GM10248 (cell line): ENCODE data around the gene PRC1.

Experiments used
- CTCF ChIA-PET: fragments of 300-600 bp; sonication (Branson Sonifier 250); formaldehyde crosslinking; extraction: SDS; loops from one replicate; lab custom pipeline; 2021; ENCODE audit warnings: antibody characterized with exemption; lab: Yijun Ruan, JAX
- POLR2A ChIA-PET: fragments of 350-650 bp; sonication (Branson Sonifier 250); formaldehyde crosslinking; extraction: SDS; loops from one replicate; lab custom pipeline; 2020; ENCODE audit warnings: antibody characterized with exemption; lab: Yijun Ruan, JAX
- DNase-seq: peaks from one replicate; pipeline ENCODE4 v3.0.0; 2012; ENCODE audit errors: extremely low spot score
- TF ChIP-seq, protein P1 (sequence below): IDR thresholded peaks from 2 replicates; pipeline ENCODE4 v1.5.1; 2012; ENCODE audit warnings: mild to moderate bottlenecking, low read depth; ENCODE audit errors: extremely low read depth, missing control alignments, control extremely low read depth

Gene PRC1

DNA sequence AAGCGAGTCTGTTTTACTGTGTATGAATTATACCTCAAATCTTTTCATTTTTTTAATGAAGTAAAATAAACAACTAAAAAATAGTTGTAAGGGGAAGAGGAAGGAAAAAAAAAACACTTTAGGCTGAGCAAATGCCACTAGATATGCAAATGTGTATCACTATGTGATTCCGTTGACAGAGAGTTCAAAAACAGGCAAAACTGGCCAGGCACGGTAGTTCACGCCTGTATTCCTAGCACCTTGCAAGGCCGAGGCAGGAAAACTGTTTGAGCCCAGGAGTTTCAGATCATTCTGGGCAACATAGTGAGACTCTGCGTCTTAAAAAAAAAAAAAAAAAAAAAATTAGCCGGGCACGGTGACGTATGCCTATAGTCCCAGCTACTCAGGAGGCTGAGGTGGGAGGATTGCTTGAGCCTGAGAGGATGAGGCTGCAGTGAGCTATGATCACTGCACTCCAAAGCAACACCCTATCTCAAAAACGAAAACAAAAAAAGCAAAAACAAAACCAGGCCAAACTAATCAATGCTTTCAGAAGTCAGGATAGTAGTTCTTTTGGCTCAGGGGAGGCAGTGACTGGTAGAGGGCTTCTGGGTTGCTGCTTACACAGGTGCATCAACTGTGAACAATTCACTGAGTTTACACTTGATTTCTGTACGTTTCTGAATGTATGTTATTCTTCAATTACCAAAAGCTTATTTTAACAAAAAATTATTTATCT is 7.4 kb downstream of the PRC1 start:
- ChIA-PET POLR2A (no interaction called here), CTCF (interaction anchor here (0.8 to 12.5 kb wide), 6 partner anchors 16 to 55 kb away, joined by 3 to 169 read pairs (median 4); partner anchors contain the start of genes HDDC3 and RCCD1)
- TF ChIP-seq, protein P1, sequence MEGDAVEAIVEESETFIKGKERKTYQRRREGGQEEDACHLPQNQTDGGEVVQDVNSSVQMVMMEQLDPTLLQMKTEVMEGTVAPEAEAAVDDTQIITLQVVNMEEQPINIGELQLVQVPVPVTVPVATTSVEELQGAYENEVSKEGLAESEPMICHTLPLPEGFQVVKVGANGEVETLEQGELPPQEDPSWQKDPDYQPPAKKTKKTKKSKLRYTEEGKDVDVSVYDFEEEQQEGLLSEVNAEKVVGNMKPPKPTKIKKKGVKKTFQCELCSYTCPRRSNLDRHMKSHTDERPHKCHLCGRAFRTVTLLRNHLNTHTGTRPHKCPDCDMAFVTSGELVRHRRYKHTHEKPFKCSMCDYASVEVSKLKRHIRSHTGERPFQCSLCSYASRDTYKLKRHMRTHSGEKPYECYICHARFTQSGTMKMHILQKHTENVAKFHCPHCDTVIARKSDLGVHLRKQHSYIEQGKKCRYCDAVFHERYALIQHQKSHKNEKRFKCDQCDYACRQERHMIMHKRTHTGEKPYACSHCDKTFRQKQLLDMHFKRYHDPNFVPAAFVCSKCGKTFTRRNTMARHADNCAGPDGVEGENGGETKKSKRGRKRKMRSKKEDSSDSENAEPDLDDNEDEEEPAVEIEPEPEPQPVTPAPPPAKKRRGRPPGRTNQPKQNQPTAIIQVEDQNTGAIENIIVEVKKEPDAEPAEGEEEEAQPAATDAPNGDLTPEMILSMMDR, result no peak
- peak; percentile 38 for DNase-seq

DNA sequence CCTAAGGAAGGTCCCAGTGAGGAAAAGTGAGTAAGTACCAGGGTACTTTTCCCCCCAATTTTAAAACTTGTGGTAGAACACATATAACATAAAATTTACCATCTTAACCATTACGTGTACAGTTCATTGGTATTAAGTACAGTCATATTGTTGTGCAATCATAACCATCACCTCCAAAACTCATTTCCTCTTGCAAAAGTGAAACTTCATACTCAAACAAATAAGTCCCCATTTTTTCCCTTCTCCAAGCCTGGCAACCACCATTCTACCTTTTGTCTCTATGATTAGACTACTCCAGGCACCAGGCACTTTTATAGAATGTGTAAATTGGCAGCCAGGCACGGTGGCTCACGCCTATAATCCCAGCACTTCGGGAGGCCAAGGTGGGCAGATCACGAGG is 12.2 kb downstream of the PRC1 start:
- no peak for DNase-seq
- ChIA-PET POLR2A (no interaction called here), CTCF (interaction anchor here (1.1 to 12.5 kb wide), 7 partner anchors 12 to 51 kb away, joined by 3 to 169 read pairs (median 18); partner anchors contain the start of genes HDDC3, PRC1 and RCCD1)
- TF ChIP-seq, protein P1, result no peak

- TF ChIP-seq, protein P1, result no peak
- POLR2A ChIA-PET, result no interaction called here
- CTCF ChIA-PET, result interaction anchor here (1.0 to 12.5 kb wide), 9 partner anchors 12 to 74 kb away, joined by 3 to 169 read pairs (median 4); partner anchors contain the start of genes HDDC3 and RCCD1
- no peak for DNase-seq
These were observed 12.7 kb downstream of the PRC1 start for GRCh38 chr15:90981681-90982080.

DNA sequence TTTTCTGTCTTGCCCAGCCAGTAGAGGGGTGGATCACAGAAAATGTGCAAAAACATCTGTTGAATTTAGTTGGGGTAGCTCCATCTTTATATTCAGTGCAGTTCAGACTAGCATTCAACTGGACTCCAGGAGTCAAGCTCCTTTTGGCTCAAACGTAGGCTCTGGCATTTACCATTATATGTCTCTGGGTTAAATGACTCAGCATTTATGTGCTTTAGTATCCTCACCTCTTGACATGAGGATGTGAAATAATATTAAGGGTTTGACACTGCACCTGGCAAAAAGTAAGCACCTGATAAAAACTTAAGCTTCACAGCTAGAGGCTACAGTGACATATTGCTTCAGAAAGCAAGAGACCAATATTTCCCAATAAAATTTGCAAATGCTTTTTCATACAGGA is 14.8 kb downstream of the PRC1 start:
- TF ChIP-seq, protein P1, result no peak
- ChIA-PET POLR2A (no interaction called here), CTCF (interaction anchor here (0.6 to 12.5 kb wide), 10 partner anchors 10 to 290 kb away, joined by 3 to 169 read pairs (median 4); partner anchors contain the start of genes HDDC3, RCCD1 and UNC45A)
- no peak for DNase-seq

- ChIA-PET CTCF (no interaction called here), POLR2A (no interaction called here)
These were observed 20.1 kb downstream of the PRC1 start for GRCh38 chr15:90974216-90974615.

DNA sequence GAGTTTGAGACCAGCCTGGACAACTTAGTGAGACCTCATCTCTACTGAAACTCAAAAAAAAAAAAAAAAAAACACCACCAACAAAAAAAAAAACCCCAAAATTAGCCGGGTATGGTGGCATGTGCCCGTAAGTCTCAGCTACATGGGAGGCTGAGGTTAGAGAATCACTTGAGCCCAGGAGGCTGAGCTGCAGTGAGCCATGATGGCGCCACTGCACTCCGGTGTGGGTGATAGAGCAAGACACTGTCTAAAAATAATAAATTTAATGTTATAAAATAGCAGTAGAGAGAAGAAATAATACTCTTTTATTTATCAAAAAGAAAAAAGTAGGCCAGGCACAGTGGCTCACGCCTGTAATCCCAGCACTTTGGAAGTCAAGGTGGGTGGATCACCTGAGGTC is 22.2 kb downstream of the PRC1 start:
- no peak for DNase-seq
- ChIA-PET CTCF (interaction anchor here (1.0 to 7.8 kb wide), 4 partner anchors 7 to 26 kb away, joined by 3 to 86 read pairs (median 12); partner anchors contain the start of gene RCCD1), POLR2A (interaction anchor here (0.6 kb wide), 3 partner anchors 15 to 53 kb away, joined by 7 to 8 read pairs (median 7); partner anchors contain the start of gene HDDC3)

More at GRCh38 chr15:90974216-90974615, 20.1 kb downstream of the PRC1 start:
- DNase-seq, result no peak
- TF ChIP-seq, protein P1, result no peak

More for the DNA sequence above, 22.2 kb downstream of the PRC1 start:
- TF ChIP-seq, protein P1, result no peak
